GM12865 (cell line): ENCODE data around the gene VEGFA.

Source experiments
- DNase-seq: peaks from one replicate; pipeline ENCODE4 v3.0.0; 2010; ENCODE audit warnings: low read depth
- H3K4me3 ChIP-seq: 2 replicates; pipeline ENCODE4 v1.5.1; 2011; ENCODE audit warnings: mild to moderate bottlenecking, low read depth, low read length, control low read depth
- TF ChIP-seq, protein P1 (sequence below): IDR thresholded peaks from 2 replicates; pipeline ENCODE4 v1.5.1; 2011; ENCODE audit warnings: low read length, control low read depth, low read depth, inconsistent platforms; ENCODE audit not compliant: insufficient read depth; ENCODE audit errors: missing control alignments

Gene VEGFA

DNA sequence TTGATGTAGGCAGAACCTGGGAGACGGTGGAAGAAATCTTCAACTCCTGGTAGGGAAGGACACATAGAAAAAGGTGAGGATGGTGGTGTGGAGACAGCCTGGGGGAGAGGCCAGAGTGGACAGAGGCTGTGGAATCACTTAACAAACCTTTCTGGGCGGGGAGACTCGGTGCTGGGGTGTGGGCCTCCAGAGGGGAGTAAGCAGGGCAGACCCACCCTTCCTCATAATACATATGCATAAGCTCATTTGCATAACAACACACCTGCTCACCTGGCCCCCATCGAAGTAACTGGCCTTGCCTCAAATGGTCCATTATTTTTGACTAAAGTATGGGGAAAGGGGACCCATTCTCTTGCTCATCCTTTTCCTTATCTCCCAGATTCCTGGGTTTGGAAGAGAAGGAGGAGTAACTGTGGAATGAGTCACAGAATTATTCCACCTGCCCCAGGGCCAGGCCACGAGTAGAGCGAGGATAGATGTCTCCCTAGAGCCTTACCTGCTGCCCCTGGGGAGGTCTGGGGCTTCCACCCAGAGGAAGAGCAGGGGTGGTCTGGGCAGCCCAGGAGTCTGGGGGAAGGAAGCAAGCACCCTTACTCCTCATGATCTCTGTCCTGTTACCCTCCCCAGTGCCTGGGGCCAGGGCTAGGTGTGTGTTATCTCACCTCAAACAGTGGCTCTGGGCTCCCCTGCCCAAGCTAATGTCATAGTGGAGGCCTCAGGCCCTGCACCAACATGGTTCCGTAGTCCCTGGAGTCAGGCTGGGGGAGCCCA is 10.7 kb upstream of the VEGFA start:
- no peak for DNase-seq
- TF ChIP-seq, protein P1, sequence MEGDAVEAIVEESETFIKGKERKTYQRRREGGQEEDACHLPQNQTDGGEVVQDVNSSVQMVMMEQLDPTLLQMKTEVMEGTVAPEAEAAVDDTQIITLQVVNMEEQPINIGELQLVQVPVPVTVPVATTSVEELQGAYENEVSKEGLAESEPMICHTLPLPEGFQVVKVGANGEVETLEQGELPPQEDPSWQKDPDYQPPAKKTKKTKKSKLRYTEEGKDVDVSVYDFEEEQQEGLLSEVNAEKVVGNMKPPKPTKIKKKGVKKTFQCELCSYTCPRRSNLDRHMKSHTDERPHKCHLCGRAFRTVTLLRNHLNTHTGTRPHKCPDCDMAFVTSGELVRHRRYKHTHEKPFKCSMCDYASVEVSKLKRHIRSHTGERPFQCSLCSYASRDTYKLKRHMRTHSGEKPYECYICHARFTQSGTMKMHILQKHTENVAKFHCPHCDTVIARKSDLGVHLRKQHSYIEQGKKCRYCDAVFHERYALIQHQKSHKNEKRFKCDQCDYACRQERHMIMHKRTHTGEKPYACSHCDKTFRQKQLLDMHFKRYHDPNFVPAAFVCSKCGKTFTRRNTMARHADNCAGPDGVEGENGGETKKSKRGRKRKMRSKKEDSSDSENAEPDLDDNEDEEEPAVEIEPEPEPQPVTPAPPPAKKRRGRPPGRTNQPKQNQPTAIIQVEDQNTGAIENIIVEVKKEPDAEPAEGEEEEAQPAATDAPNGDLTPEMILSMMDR, result no peak
- H3K4me3 ChIP-seq, result no peak overlapping the region

- DNase-seq, result no peak
- H3K4me3 ChIP-seq, result no peak overlapping the region
- TF ChIP-seq, protein P1, result no peak
Observed at GRCh38 chr6:43759907-43760206, 10.2 kb upstream of the VEGFA start.

- TF ChIP-seq, protein P1, result no peak
- DNase-seq, result no peak
Observed at GRCh38 chr6:43760210-43761168, 9.5 kb upstream of the VEGFA start.

DNA sequence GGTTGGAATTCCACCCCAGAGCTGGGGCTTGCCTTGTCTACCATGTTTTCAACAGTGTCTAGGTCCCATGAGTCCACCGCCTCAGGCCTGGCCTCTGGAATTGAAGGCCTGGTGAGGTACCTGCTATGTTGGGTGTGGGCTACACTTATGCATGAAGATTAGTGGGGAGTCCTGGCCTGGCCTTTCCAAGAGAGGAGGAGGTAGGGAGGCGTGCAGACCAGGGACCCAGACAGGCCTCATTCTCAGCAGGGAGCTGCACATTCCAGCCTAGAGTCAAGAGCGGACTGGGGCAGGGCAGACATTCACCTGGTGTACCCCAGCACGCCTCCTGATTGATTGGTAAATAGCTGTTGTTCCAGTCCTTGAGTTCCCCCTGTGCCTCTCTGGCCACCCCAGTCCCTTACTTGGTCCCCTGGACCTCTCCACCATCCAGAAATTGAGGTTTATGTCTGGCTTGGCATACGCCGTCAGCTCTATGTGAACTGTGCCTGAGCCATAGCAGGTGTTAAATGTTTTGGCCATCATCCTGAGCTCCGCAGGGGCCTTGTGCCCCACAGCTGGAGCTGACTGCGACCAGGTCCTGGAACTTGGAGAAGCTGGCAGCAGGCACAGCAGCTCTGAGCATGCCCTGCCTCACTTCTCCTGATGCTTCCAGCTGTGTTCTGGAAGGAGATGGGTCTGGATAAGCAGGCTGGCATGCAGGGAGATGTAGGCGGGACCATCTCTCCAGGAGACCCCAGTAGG is 8.2 kb upstream of the VEGFA start:
- no peak for DNase-seq
- TF ChIP-seq, protein P1, result no peak
- H3K4me3 ChIP-seq, result no peak overlapping the region

More at GRCh38 chr6:43760210-43761168, 9.5 kb upstream of the VEGFA start:
- no peak overlapping the region for H3K4me3 ChIP-seq

- no peak for DNase-seq
- no peak overlapping the region for H3K4me3 ChIP-seq
- TF ChIP-seq, protein P1, result no peak
Observed at GRCh38 chr6:43762410-43762768, 7.6 kb upstream of the VEGFA start.

- no peak for DNase-seq
- TF ChIP-seq, protein P1, result no peak
- no peak overlapping the region for H3K4me3 ChIP-seq
Observed at GRCh38 chr6:43762966-43763695, 6.9 kb upstream of the VEGFA start.
